ENCODE data around the gene EVC2. TPM values are rescaled to one million over a fixed set of nuclear protein-coding genes. Genes with fewer than 3 reads are reported as not detected.
"Not testable (repeated sequence)": the region's sequence is repeated elsewhere in the genome, so short reads cannot be mapped to it uniquely, and the experiment has no call there.

Gene EVC2
- total RNA-seq, 2 donors from 2014 or later = 9.7 to 11.7 TPM

GRCh38 chr4:5732158-5732557 is 23.8 kb upstream of the EVC2 start:
- H3K9me3 Mint-ChIP-seq = no peaks in the 10 kb centered on the region
- H3K4me1 ChIP-seq (ENCODE audit: control insufficient read depth, insufficient read depth, low read length) = no peaks in the 10 kb centered on the region
- no peak overlapping the region for H3K4me3 Mint-ChIP-seq
- DNase-seq = no peak
- TF ChIP-seq CTCF (conservative IDR thresholded peaks at IDR 0.05) = no peak
- H3K36me3 Mint-ChIP-seq (ENCODE audit: low read depth) = peaks cover 71% of the 10 kb centered on the region
- 89 to 95% methylated on average over 10 of the region's 10 CpGs for WGBS, 2 experiments (ENCODE audit: insufficient coverage in 1 of 2, insufficient read length in 1 of 2)
- peaks cover 38% of the 10 kb centered on the region for H3K36me3 ChIP-seq (ENCODE audit: control insufficient read depth, insufficient read depth, low read length)
- H3K27me3 ChIP-seq (ENCODE audit: control insufficient read depth, insufficient read depth, low read length, poor library complexity, severe bottlenecking) = no peaks in the 10 kb centered on the region
- H3K27me3 Mint-ChIP-seq (ENCODE audit: insufficient read depth) = no peaks in the 10 kb centered on the region
- no peak overlapping the region for H3K27ac Mint-ChIP-seq
- no peaks in the 10 kb centered on the region for H3K9me3 ChIP-seq (ENCODE audit: control insufficient read depth, low read length)
- no peak overlapping the region for H3K4me3 ChIP-seq (ENCODE audit: low read length)
- H3K9ac ChIP-seq (ENCODE audit: extremely low read depth, low read length, poor library complexity, severe bottlenecking) = no peak overlapping the region
- H3K27ac ChIP-seq (ENCODE audit: low read depth, low read length) = no peak overlapping the region
- H3K4me1 Mint-ChIP-seq = peaks cover 9% of the 10 kb centered on the region

- Mint-ChIP-seq H3K9me3 (peaks cover under 1% of the 10 kb centered on the region), H3K4me3 (no peak overlapping the region), H3K4me1 (peaks cover 9% of the 10 kb centered on the region), H3K36me3 (ENCODE audit: low read depth) (peaks cover 72% of the 10 kb centered on the region), H3K27me3 (ENCODE audit: insufficient read depth) (no peaks in the 10 kb centered on the region), H3K27ac (no peak overlapping the region)
- no peak overlapping the region for H3K27ac ChIP-seq (ENCODE audit: low read depth, low read length)
- TF ChIP-seq CTCF (conservative IDR thresholded peaks at IDR 0.05) = no peak
- no peak overlapping the region for H3K9ac ChIP-seq (ENCODE audit: extremely low read depth, low read length, poor library complexity, severe bottlenecking)
- no peaks in the 10 kb centered on the region for H3K27me3 ChIP-seq (ENCODE audit: control insufficient read depth, insufficient read depth, low read length, poor library complexity, severe bottlenecking)
- no peaks in the 10 kb centered on the region for H3K4me1 ChIP-seq (ENCODE audit: control insufficient read depth, insufficient read depth, low read length)
- H3K9me3 ChIP-seq (ENCODE audit: control insufficient read depth, low read length) = no peaks in the 10 kb centered on the region
- no peak for DNase-seq
- H3K36me3 ChIP-seq (ENCODE audit: control insufficient read depth, insufficient read depth, low read length) = peaks cover 38% of the 10 kb centered on the region
- WGBS, 2 experiments (ENCODE audit: insufficient coverage in 1 of 2, insufficient read length in 1 of 2) = 94% methylated on average over 25 to 30 of the region's 30 CpGs
- H3K4me3 ChIP-seq (ENCODE audit: low read length) = no peak overlapping the region
Observed at GRCh38 chr4:5730993-5731990, 22.9 kb upstream of the EVC2 start.

GRCh38 chr4:5730436-5730835 is 22.1 kb upstream of the EVC2 start:
- WGBS, 2 experiments (ENCODE audit: insufficient coverage in 1 of 2, insufficient read length in 1 of 2) = 86 to 92% methylated on average over 8 to 10 of the region's 10 CpGs
- no peak overlapping the region for H3K27ac Mint-ChIP-seq
- H3K4me3 Mint-ChIP-seq = no peak overlapping the region

GRCh38 chr4:5728412-5728811 is 20.1 kb upstream of the EVC2 start:
- H3K4me1 ChIP-seq (ENCODE audit: control insufficient read depth, insufficient read depth, low read length); H3K9me3 ChIP-seq (ENCODE audit: control insufficient read depth, low read length); H3K9me3 Mint-ChIP-seq; H3K9ac ChIP-seq (ENCODE audit: extremely low read depth, low read length, poor library complexity, severe bottlenecking); H3K4me3 ChIP-seq (ENCODE audit: low read length); H3K27ac Mint-ChIP-seq; H3K4me3 Mint-ChIP-seq; H3K27me3 ChIP-seq (ENCODE audit: control insufficient read depth, insufficient read depth, low read length, poor library complexity, severe bottlenecking); DNase-seq; H3K27me3 Mint-ChIP-seq (ENCODE audit: insufficient read depth); H3K4me1 Mint-ChIP-seq; H3K27ac ChIP-seq (ENCODE audit: low read depth, low read length): not testable (repeated sequence)
- WGBS, 2 experiments (ENCODE audit: insufficient coverage in 1 of 2, insufficient read length in 1 of 2) = 57% methylated on average over 2 of the region's 2 CpGs; no CpG with 5 or more reads in 1 of the 2 experiments
- peaks cover 75% of the 10 kb centered on the region for H3K36me3 Mint-ChIP-seq (ENCODE audit: low read depth)
- H3K36me3 ChIP-seq (ENCODE audit: control insufficient read depth, insufficient read depth, low read length) = peaks cover 27% of the 10 kb centered on the region

More at GRCh38 chr4:5730436-5730835, 22.1 kb upstream of the EVC2 start:
- Mint-ChIP-seq H3K9me3 (peaks cover 5% of the 10 kb centered on the region), H3K4me1 (peaks cover 9% of the 10 kb centered on the region), H3K27me3 (ENCODE audit: insufficient read depth) (no peaks in the 10 kb centered on the region), H3K36me3 (ENCODE audit: low read depth) (peaks cover 73% of the 10 kb centered on the region)
- no peaks in the 10 kb centered on the region for H3K4me1 ChIP-seq (ENCODE audit: control insufficient read depth, insufficient read depth, low read length)
- no peaks in the 10 kb centered on the region for H3K9me3 ChIP-seq (ENCODE audit: control insufficient read depth, low read length)
- H3K9ac ChIP-seq (ENCODE audit: extremely low read depth, low read length, poor library complexity, severe bottlenecking) = no peak overlapping the region
- DNase-seq = no peak
- H3K36me3 ChIP-seq (ENCODE audit: control insufficient read depth, insufficient read depth, low read length) = peaks cover 41% of the 10 kb centered on the region
- no peak overlapping the region for H3K4me3 ChIP-seq (ENCODE audit: low read length)
- TF ChIP-seq CTCF (conservative IDR thresholded peaks at IDR 0.05) = no peak
- H3K27me3 ChIP-seq (ENCODE audit: control insufficient read depth, insufficient read depth, low read length, poor library complexity, severe bottlenecking) = no peaks in the 10 kb centered on the region
- H3K27ac ChIP-seq (ENCODE audit: low read depth, low read length) = no peak overlapping the region
